ENCODE results near the gene OR10H3.
"Not testable (repeated sequence)": the region's sequence is repeated elsewhere in the genome, so short reads cannot be mapped to it uniquely, and the experiment has no call there.

The OR10H3 gene, protein sequence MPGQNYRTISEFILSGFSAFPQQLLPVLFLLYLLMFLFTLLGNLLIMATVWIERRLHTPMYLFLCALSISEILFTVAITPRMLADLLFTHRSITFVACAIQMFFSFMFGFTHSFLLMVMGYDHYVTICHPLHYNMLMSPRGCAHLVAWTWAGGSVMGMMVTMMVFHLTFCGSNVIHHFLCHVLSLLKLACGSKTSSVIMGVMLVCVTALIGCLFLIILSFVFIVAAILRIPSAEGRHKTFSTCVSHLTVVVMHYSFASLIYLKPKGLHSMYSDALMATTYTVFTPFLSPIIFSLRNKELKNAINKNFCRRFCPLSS

GRCh38 chr19:15737722-15738121, at the start of gene OR10H3:
Gene OR10H3 (plus strand): TSS chr19:15737985. CDS start chr19:15741393, 3,408 bp downstream.
- DNase-seq (ENCODE audit: low read depth in 2 of 3, low spot score in 2 of 3): no peak

DNA sequence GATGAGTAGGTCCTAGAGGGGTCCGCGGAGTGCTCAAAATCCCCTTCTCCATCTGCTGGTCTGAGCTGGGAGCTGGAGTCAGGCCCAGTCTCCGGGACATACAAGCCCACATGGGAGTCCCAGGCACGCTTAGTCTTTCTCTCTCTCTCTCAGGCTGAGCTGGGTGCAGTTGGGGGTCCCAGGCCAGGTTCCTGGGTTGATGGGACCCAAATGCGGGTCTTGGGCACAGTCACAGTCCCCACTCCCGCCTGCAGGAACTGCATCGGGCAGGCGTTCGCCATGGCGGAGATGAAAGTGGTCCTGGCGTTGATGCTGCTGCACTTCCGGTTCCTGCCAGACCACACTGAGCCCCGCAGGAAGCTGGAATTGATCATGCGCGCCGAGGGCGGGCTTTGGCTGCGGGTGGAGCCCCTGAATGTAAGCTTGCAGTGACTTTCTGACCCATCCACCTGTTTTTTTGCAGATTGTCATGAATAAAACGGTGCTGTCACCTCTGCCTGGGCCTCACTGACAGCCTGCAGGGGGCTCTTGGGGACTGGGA, 41.1 kb upstream of the OR10H3 start:
- DNase-seq (ENCODE audit: low read depth in 2 of 3, low spot score in 2 of 3): no peak

- DNase-seq (ENCODE audit: low read depth in 2 of 3, low spot score in 2 of 3): no peak
Measured at GRCh38 chr19:15701757-15702533, 35.8 kb upstream of the OR10H3 start.

- no peak for DNase-seq (ENCODE audit: low read depth in 2 of 3, low spot score in 2 of 3)
Measured at GRCh38 chr19:15702534-15702930, 35.3 kb upstream of the OR10H3 start.

DNA sequence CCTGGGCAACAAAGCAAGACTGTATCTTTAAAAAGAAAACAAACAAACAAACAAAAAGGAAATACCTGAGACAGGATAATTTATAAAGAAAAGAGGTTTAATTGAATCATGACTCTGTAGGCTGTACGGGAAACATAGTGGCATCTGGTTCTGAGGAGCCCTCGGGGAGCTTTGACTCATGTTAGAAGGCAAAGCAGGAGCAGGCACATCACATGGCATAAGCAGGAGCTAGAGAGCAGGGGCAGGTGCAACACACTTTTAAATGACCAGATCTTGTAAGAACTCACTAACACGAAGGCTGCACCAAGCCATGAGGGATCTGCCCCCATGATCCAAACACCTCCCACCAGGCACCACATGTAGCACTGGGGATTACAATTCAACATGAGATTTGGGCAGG, 23.1 kb upstream of the OR10H3 start:
- no peak for DNase-seq (ENCODE audit: low read depth in 2 of 3, low spot score in 2 of 3)

- no peak for DNase-seq (ENCODE audit: low read depth in 2 of 3, low spot score in 2 of 3)
Measured at GRCh38 chr19:15715642-15716041, 22.1 kb upstream of the OR10H3 start.

- no peak for DNase-seq (ENCODE audit: low read depth in 2 of 3, low spot score in 2 of 3)
Measured at GRCh38 chr19:15717809-15718208, 20.0 kb upstream of the OR10H3 start.

DNA sequence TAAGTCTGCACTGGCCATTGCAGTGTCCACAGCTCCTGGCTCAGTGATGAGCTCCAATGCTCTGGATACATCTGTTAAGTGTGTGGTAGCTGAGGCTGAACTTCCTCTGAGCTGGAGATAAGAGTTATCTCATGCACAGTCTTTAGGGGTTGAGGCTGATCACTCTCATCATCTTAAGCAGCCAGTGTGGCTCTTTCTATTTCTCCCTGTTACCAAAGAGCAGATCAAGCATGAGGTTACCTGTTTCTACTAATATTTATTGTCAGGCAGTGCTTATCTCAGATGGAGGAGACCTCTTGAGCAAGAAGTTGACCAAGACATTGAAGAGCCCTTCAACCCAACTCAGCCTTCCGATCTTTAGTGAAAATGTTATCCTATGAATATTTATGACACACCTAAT, 16.5 kb upstream of the OR10H3 start:
- DNase-seq (ENCODE audit: low read depth in 2 of 3, low spot score in 2 of 3): no peak

DNA sequence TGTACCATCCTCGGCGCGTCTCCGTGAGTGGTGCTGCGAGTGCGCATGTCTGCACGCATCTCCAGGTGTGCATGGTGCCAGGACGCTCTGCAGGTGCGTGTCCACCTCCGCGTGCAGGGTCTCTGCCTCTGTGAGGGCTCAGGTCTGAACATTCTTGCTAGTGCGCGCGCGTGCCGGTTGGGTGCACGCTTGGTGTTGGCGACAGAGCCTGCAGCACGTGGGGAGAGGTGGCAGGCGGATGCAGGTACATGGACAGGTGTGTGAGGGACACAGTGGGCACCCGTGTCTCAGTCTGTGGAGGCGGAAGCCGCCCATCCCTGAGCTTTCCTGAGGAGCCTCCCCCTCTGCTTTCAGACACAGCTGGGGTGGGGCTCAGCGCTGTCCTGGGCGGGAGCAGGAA, 14.8 kb upstream of the OR10H3 start:
- no peak for DNase-seq (ENCODE audit: low read depth in 2 of 3, low spot score in 2 of 3)

DNA sequence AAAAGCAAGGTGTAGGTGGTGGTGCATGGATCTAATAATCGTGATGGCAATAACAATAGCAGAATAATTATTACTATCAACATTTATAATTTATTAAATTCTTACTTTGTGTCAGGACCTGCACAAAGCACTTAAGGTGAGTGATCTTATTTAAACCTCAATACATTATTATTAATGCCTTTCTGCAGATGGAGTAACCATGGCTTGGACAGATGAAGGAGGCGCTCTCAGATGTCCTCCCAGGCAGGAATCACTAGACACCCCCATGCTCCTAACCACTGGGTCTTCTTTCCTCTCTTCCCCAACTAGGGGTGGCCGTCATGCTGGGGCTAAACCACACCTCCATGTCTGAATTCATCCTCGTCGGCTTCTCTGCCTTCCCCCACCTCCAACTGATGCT, 10.1 kb upstream of the OR10H3 start, which contains the start of gene OR10H2:
TSS of gene OR10H2 (plus strand) at position 301 of the 400 bp plus-strand sequence. CDS start at position 321, 20 bp downstream.
- DNase-seq (ENCODE audit: low read depth in 2 of 3, low spot score in 2 of 3): no peak

DNA sequence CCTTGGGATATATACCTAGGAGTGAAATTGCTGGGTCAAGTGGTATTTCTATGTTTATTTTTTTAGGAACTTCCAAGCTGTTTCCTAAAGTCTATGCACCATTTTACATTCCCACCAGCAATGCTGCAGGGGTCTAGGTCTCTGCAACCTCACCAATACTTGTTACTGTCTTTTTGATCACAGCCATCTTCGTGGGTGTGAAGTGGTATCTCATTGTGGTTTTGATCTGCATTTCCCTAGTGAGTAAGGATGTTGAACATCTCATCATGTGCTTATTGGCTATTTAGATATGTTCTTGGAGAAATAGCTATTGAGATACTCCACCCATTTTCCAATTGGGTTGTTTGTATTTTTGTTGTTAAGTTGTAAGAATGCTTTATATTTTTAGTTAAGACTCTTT, 7.2 kb upstream of the OR10H3 start:
- no peak for DNase-seq (ENCODE audit: low read depth in 2 of 3, low spot score in 2 of 3)

DNA sequence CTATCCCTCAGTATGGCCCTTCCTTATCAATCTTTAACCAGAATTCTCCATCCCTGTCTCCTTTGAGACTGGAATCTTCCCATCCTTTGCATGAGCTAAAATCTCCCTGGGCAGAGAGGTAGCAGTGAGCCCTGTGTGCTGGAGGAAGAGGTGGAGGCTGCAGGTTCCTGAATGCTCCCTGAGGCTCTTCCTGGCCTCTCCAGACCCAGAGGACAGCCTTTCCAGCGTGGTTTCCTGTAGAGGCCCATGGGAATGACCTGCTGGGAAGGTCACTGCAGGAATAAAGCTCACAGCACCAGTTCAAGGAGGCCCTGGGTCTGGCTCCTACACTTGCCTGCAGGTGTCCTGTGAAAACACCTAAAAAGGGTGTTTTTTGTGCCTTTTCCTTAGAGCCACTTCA, 5.4 kb upstream of the OR10H3 start:
- DNase-seq (ENCODE audit: low read depth in 2 of 3, low spot score in 2 of 3): no peak

GRCh38 chr19:15733895-15734294, 3.9 kb upstream of the OR10H3 start:
- no peak for DNase-seq (ENCODE audit: low read depth in 2 of 3, low spot score in 2 of 3)

GRCh38 chr19:15740785-15741184, 3.0 kb downstream of the OR10H3 start:
- no peak for DNase-seq (ENCODE audit: low read depth in 2 of 3, low spot score in 2 of 3)

- DNase-seq (ENCODE audit: low read depth in 2 of 3, low spot score in 2 of 3): no peak
Measured at GRCh38 chr19:15748239-15748638, 10.5 kb downstream of the OR10H3 start.

GRCh38 chr19:15758379-15758778, 20.6 kb downstream of the OR10H3 start:
- no peak for DNase-seq (ENCODE audit: low read depth in 2 of 3, low spot score in 2 of 3)

DNA sequence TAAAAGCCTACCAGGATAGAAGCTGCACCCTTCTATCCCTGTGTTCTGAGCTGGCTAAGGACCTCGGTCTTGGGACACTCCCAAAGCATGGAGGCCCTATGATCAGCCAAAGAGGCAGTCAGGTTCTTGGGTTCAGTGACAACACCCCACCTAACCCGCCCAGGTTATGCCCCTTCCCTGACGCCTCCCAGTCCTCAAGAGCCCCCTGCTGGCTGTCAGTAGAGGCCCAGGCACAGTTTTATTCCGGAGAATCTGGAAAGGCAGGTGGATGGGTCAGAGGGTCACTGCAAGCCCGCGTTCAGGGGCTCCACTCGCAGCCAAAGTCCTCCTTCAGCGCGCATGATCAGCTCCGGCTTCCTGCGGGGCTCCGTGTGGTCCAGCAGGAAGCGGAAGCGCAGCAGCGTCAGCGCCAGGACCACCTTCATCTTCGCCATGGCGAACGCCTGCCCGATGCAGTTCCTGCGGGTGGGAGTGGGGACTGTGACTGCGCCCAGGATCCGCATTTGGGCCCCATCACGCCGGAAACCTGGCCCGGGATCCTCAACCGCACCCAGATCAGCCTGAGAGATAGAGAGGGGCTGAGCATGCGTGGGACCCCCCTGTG, 22.3 kb downstream of the OR10H3 start:
- DNase-seq (ENCODE audit: low read depth in 2 of 3, low spot score in 2 of 3): no peak

GRCh38 chr19:15769586-15769985, 31.8 kb downstream of the OR10H3 start:
- DNase-seq (ENCODE audit: low read depth in 2 of 3, low spot score in 2 of 3): no peak

DNA sequence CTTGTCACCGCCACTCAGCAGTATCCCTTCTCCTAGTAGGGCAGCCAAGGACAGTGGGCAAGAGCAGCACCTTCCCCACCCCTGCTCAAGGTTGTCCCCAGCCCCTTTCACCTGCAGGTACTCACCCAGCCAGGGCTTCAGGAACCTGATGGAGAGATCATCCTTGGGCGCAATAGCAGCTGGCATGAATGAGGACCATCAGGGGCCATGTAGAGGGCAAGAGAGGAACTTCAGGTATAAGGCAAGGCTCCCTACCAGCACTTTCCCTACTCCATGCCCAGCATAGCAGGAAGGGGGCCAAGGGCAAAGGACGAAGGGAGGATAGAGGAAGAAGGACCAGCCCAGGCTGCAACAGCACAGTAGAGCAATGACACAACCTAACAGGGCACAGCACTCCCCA, 36.4 kb downstream of the OR10H3 start:
- DNase-seq (ENCODE audit: low read depth in 2 of 3, low spot score in 2 of 3): not testable (repeated sequence)

DNA sequence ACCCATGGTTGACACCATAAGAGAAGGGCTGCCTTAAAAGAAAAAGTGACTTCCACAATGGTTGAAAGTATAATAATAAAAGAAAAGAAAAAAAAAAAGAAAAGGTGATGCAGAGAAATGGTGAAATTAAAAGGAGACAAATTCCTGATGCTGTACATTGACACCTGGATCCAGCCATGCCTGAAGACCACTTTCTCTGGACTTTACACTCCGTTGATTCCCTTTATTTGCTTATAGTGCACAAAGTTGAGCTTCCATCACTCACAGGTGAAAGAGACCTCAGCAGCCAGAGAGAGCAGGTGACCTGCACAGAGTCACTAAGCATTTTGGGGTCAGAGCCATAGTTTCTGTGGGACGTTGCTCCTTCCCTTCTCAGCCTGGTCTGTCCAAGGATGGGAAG, 37.5 kb downstream of the OR10H3 start:
- DNase-seq (ENCODE audit: low read depth in 2 of 3, low spot score in 2 of 3): no peak

GRCh38 chr19:15776264-15776663, 38.5 kb downstream of the OR10H3 start:
- DNase-seq (ENCODE audit: low read depth in 2 of 3, low spot score in 2 of 3): no peak
